Muscle of back (tissue), 13 donors: Measurements from ENCODE around the gene TMEM59. TPM values are rescaled to one million over a fixed set of nuclear protein-coding genes. Genes with fewer than 3 reads are reported as not detected.
A peak's percentile ranks its signal among the peaks of the same experiment; 100 is the strongest.
"Not testable (repeated sequence)": the region's sequence is repeated elsewhere in the genome, so short reads cannot be mapped to it uniquely, and the experiment has no call there.

Experiments
- DNase-seq, 3 donors: peaks; one replicate each; pipeline versions ENCODE4 v3.0.0 to v3.0.0-alpha.2; 2013
- long read RNA-seq, 9 donors: transcript quantifications; one replicate each; lab custom pipeline, GENCODE V29; 2026
- polyA plus RNA-seq, 10 donors: library from polyadenylated mRNA; unstranded; fragments of 120-200 nt; gene quantifications; one replicate each; pipeline ENCODE4 v1.2.1, GENCODE V29; 2013; ENCODE audit not compliant: insufficient read length in 10 of 10

Gene TMEM59, protein sequence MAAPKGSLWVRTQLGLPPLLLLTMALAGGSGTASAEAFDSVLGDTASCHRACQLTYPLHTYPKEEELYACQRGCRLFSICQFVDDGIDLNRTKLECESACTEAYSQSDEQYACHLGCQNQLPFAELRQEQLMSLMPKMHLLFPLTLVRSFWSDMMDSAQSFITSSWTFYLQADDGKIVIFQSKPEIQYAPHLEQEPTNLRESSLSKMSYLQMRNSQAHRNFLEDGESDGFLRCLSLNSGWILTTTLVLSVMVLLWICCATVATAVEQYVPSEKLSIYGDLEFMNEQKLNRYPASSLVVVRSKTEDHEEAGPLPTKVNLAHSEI
- polyA plus RNA-seq: 100 to 1,000 TPM; 140 to 172 (median 156) TPM
- long read RNA-seq, donor 1, full-length matches to known transcripts: 79 of 89 reads
- long read RNA-seq, donor 1, partial matches to known transcripts: 0 of 89 reads
- long read RNA-seq, donor 1, other reads (novel, unspliced or antisense): 10 of 89 reads
- long read RNA-seq, donor 2, full-length matches to known transcripts: 66 of 76 reads
- long read RNA-seq, donor 2, partial matches to known transcripts: 0 of 76 reads
- long read RNA-seq, donor 2, other reads (novel, unspliced or antisense): 10 of 76 reads
- long read RNA-seq, donor 3: 0 reads
- long read RNA-seq, donor 4, full-length matches to known transcripts: 93 of 98 reads
- long read RNA-seq, donor 4, partial matches to known transcripts: 0 of 98 reads
- long read RNA-seq, donor 4, other reads (novel, unspliced or antisense): 5 of 98 reads
- long read RNA-seq, donor 5, full-length matches to known transcripts: 114 of 150 reads
- long read RNA-seq, donor 5, partial matches to known transcripts: 15 of 150 reads
- long read RNA-seq, donor 5, other reads (novel, unspliced or antisense): 21 of 150 reads
- long read RNA-seq, donor 6, full-length matches to known transcripts: 72 of 81 reads
- long read RNA-seq, donor 6, partial matches to known transcripts: 0 of 81 reads
- long read RNA-seq, donor 6, other reads (novel, unspliced or antisense): 9 of 81 reads
- long read RNA-seq, donor 7, full-length matches to known transcripts: 94 of 106 reads
- long read RNA-seq, donor 7, partial matches to known transcripts: 12 of 106 reads
- long read RNA-seq, donor 7, other reads (novel, unspliced or antisense): 0 of 106 reads
- long read RNA-seq, donor 8, full-length matches to known transcripts: 74 of 100 reads
- long read RNA-seq, donor 8, partial matches to known transcripts: 6 of 100 reads
- long read RNA-seq, donor 8, other reads (novel, unspliced or antisense): 20 of 100 reads
- long read RNA-seq, donor 9, full-length matches to known transcripts: 20 of 20 reads
- long read RNA-seq, donor 9, partial matches to known transcripts: 0 of 20 reads
- long read RNA-seq, donor 9, other reads (novel, unspliced or antisense): 0 of 20 reads

DNA sequence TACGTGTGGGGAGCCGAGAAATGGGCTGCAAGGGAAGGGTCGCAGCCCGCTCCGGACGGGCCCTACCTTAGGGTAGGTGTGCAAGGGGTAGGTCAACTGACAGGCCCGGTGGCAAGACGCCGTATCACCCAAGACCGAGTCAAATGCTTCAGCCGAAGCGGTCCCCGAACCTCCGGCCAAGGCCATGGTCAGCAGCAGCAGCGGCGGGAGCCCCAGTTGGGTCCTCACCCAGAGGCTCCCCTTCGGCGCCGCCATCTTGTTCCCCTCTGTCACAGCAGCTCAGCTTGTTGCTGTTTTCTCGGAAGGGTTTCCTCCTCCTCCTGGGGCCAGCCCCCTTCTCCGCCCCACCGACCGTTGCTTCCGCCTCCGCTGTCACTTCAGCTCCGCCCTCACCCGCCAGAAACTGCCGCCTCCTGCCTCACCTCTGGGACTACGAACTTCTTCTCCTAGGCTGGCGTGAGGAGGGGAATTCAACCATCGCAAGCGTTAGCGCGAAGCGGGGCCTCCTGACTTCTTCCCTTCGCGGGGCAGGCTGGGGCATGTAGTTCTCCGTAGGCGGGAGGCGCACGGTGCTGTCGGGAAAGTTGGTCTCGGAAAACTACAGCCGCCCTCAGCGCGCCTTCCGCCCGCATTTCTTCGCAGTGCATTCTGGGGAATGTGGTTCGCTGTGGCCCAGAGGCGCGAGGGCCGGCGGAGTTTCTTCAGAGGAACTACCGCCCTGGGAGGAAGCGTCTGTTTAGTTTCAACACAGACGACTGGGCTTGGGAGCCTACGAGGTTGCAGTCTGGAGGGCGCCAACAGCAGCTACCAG is at the start of gene TMEM59, which contains the start of gene TCEANC2:
Gene TMEM59 (minus strand): TSS at position 271 of the 811 bp plus-strand sequence. CDS start 16 bp downstream, at position 255.
Gene TCEANC2 (plus strand): TSS at position 675 of the 811 bp plus-strand sequence. CDS start 815 bp downstream, outside the sequence.
- DNase-seq: peak; percentile 99 to 100 (median 99)

DNA sequence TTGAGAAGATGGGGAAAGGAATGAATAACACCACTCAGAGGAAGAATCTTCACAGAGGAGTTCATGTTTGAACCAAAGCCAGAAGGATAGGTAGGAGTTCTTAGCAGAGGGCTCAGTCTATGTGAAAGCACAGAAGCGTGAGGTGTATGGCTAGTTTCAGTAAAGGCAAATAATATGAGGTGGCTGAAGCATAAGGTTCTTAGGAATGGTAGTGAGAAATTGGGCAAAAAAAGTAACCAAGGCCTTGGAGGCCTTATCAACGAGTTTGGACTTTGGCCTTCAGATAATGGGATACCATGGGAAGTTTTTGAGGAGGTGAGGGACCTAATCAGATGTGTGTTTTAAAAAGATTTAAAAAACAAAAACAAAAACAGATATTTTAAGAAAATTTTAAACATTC is 47.5 kb upstream of the TMEM59 start:
- DNase-seq: no peak

DNA sequence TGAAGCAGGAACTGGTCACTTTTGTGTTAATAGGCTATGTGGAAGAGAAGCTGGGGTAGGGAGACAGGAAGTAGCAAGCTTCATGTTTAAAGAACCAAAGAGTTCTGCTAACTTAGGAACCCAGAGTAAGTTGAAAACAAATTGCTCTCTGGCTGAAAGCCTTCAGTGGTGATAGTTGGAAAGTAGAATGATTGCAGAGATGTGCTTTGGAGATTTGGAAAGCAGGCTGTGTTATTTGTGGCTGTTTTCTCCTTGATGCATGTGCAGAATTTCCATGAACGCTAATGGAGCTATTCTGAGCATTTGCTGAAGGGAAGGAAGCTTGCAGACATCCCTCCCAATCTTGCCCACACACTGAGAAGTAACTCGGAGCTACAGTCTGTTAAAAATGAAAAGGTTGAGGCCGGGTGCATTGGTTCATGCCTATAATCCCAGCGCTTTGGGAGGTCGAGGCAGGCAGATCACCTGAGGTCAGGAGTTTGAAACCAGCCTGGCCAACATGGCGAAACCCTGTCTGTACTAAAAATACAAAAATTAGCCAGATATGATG is 46.1 kb upstream of the TMEM59 start:
- peak in 1 of 3 donors; percentile 34 for DNase-seq

DNA sequence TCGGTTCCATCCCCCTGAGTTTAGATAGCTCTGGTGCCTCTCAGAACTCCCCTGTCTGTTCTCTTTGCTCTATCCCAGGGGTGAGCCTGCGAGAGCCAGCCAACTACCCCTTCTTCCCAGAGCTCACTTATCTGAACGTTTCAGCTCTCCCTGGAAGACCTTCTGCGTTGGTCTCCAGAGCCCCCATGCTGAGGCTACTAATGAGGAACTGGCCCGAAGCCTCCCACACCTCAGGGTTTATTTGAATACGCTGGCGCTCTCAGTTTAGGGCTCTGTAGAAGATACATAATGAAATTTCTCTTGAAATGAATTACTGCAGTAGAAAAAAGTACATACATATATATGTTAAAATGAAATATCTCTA is 43.9 kb upstream of the TMEM59 start:
- DNase-seq: no peak

DNA sequence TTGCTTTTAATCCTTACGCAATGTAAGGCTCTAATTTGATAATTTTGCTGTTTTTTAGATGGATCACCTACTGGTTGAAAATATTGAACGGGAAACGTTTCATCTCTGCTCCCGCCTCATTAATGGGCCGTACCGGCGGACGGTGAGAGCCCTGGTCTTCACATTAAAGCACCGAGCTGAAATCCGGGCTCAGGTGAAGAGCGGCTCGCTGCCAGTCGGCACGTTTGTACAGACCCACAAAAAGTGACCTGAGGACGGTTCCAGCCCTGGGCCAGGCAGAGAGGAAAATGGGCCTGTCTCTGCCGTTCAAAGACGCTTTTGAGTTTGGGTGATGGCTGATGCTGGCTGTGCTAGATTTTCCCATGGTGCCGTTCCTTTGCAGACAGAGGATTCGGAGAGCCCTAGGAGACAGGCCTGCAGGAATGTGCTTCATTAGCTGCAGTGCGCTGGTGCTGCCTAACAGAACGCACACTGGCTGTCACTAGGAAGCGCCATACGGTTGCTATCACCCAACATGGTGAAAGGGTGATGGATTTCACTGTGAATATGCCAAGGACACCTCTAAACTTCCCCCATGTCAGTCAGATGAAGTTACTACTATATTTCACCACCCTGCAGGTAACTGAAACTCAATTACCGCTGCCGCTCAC is 43.3 kb upstream of the TMEM59 start:
- no peak for DNase-seq

DNA sequence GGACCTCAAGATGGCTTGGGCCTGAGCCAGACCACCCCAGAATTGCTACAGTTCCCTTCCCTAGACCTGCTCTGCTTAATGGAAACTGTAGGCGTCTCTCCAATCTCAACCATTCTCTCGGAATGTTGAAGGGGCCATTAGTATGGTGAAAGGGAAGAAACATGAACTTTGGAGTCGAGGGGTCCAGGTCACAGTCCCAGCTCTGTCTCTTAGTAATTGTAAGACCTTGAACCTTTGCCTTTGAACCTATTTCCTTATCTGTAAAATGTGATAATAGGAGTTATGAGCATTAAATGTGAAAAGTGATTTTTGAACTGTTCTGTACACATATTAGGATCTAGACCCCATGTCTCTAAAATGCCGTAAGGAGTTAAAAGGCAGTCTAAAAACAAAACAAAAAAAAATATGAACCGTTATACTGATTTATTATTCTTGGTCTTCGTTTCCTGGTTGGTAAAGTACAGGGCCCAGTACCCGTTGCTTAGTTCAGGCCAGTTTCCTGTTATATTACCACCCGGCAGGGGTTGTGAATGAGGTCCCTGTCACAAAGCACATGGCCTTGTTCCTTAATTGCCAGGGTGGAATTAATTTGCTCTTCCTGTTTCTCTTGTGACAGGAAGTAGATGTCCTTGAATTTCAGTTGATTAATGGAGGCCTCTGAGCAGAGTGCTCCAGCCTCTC is 42.7 kb upstream of the TMEM59 start:
- DNase-seq: peak in 1 of 3 donors; percentile 5

DNA sequence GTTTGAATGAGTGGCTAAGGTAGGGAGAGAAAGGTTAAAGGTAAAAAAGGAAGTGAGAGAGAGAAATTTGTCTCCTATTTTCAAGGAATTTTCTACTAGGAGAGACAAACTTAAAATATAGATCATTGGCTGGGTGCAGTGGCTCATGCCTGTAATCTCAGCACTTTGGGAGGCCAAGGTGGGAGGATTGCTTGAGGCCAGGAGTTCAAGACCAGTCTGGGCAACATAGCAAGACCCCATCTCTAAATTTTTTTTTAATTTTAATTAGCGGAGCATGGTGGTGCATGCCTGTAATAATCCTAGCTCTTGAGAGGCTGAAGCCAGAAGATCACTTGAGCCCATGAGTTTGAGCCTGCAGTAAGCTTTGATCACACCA is 41.7 kb upstream of the TMEM59 start:
- not testable (repeated sequence) for DNase-seq

DNA sequence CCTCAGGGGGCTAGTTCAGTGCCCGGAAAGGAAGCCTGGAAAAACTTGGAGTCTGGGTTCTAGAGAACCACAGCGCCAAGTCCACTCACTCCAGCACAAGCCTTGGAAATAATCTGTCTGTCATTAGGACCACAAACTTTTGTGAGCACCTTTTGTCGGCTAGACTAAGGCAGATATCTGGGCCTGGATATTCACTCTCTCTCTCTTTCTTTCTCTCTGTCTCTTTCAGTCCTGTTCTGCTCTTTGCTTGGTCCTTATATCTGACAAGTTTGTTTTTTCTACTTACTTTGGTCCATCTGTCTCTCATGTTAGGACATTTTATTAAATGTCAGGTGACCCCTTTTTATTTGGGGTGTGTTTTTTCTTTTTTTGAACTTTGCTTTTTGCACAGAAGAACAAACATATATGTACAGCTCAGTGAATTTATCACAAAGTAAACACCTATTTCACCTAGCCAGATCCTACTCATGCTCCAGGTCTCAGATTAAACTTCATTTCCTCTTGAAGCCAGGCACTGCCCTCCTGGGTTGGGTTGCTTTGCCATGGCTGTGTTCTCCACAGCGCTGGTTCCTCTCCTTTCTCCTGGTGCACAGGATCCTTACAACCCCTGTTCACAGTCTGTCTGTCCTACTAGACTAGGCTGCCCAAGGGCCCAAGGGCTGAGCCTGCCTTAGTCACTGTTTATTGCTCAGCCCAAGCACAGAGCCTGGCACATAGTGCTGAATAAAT is 41.2 kb upstream of the TMEM59 start:
- DNase-seq: no peak

DNA sequence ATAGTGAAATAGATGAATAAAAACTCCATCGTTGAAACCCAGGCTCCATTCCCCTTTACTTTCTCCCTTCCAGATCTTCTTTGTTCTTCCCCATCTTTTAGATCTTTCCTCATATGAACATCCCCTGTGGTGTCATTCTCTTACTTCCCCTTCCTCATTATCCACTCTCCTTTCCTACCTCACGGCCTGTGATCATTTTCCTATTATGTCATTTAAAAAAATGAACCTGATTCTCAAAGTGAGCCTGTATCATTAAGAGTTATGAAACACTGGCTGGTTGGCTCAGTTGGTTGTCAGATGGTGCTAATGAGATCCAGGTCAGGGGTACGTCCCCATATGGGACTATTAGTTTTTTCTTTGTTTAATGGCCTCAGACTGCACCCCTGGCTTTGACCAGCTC is 38.7 kb upstream of the TMEM59 start:
- no peak for DNase-seq

DNA sequence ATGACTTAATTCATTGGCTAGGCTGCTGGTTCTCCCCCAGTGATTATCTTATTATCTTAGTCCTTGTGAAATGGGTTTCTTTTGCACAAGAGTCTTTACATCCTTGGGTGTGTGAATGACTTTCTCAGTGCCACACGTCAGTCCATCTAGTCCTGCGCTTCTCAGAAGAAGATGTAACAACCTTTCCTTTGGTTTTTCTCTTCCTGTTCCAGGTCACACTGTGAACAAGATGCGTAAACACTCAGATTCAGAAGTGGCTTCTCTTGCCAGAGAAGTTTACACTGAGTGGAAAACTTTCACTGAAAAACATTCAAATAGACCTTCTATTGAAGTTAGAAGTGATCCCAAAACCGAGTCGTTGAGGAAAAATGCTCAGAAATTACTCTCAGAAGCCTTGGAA is 35.4 kb upstream of the TMEM59 start:
- no peak for DNase-seq

DNA sequence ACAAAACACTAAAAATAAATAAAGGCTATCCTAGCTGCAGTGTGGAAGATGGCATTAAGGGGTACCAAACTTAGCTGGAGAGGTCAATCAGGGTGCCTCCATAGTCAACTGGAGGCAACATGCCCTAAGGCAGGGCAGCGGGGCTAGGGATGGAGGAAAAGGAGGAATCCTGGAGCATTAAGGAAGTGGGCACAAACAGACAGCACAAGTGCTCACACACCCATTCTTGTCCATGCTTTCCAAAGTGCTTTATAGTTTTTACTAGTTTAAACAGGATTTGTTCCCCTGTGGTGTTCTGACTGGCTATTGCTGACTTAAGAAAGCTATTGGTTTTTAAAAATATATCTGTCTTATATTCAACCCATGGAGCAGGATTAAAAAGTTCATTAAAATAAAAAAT is 33.8 kb upstream of the TMEM59 start:
- no peak for DNase-seq

DNA sequence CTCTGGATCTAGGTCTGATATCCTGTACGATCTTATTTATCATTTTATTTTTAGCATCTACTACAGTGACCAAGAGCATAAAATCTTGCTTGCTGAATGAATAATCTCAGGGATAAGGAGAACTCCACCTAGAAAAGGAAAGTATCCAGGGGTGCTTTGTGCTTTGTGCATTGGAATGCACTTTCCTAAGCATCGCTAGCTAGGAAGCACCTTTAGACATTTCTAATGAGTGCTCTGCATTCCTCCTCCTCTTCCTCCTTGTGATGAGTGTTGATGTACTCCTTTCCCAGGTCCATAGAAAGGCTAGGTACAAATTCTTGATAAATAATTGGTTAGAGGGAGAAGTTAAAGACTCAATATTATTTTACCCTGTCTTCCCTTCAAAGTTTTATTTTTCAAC is 31.8 kb upstream of the TMEM59 start:
- no peak for DNase-seq

DNA sequence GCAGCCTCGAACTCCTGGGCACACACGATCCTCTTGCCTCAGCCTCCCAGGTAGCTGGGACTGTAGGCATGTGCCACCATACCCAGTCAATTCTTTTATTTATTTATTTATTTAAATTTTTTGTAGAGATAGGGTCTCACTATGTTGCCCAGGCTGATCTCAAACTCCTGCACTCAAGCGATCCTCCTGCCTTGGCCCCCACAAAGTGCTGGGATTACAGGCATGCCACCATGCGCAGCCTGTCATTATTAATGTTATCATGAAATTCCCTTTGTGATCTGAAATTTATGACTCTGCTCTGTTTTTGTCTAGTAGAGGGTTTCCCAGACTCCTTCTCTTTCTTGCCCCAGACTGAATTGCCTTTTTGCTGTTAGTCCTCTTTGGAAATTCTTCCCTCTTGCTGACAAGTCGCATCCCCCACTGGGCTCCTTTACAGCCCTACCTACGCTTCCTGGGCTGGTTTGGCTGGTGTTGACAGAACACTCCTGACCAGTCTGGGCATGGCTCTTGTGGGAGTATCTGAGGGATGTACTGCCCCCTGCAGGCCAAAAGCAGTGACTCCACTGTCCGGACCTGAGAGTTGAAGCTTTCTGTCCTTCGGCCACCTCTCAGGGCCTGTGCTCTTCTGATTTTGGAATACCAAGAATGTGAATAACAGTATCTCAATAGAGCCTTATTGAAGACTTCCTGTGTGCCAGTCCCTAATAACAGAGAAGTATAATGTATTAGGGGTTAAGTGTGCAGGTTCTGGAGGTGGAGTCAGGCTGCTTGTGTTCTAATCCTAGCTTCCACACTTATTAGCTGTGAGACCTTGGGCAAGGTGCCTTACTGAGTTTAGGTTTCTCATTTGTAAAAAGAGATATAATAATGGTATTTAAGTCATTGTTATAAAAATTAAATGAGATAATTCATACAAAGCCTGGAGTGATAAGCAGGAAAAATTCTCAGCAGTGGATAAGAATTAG is 28.6 kb upstream of the TMEM59 start:
- DNase-seq: peak in 1 of 3 donors; percentile 20

DNA sequence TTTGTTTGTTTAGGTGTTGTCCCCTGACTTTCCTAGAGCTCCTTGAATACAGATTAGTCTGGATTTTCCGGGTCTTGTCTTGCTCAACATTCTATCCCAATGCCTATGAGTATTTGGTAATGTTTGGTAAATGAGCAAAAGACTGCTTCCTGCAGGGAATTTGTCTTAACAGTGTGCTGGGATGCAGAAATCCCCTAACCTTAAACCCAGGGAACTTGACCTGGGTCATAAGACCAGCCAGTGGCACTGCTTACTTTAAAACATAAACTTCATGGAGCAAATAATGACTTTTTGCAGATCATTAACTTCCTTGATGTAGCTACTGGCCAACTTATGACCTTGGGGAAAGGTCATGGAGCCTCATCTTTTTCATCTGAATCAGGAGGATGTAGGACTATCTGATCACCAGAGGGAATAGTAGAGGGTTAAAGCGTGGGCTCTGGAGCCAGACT is 27.6 kb upstream of the TMEM59 start:
- no peak for DNase-seq

DNA sequence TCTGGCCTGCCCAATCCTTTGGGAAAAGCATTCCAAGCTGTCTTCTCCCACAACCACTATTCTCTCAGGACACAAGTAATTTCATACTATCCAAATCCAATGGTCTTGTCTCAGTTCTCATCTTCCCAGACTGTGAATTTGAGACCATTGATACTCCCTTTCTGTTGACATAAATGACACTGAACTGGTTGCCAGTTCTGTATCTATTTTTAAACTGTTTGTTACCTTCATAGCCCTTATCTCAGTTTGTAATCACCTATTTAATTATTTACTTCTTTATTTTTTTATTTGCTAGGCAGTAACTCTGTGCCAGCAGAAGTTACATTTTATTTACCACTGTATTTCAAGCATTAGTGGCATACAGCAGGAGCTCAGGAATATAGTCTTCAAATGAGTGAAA is 24.4 kb upstream of the TMEM59 start:
- no peak for DNase-seq

DNA sequence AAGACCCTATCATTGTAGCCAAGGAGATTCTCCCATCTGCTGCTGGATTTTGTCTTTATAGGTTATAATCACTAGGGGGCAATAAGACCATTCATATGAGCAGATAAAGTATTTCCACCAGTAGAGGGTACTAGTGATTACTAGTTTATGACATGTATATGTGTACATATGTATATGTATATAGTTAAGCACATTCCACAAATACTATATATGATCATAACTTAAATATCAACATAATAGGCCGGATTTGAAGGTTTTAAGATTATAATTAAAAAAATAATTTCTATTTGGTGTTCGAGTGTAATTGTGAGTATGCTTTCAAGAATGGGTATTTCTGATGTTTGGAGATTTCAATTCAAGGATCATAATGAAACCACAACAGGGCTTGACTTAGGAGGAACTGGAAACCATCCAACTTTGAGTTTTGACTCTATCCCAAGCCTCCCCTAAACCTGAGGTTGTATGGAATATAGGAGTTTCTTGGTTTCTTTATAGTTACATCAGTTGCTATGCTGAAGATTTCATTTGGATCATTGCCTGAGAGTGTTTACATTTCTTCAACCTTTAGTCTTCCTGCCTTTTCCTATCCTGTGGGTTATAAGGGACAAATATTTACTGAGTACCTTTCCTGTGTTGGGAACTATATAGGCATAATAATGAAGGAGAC is 17.3 kb upstream of the TMEM59 start:
- DNase-seq: peak; percentile 53 to 69 (median 53)

DNA sequence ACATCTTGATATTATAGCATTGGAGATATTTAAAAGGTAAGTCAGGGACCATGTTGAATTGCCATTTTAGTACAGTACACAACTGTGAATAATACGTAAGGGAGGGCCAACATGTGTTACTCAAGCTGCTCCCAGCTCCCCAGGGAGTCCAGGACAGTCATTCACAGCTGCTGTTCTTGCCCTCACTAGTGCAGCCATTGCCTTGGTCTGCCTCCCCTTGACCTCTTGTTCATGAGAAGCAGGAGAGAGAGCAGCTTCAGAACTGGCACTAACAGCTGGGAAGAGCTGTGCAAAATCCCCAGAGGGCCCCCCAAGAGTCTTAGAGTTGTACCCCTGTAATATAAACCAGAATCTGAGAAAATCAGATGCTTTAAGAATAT is 16.8 kb upstream of the TMEM59 start:
- peak in 2 of 3 donors; percentile 11 to 13 for DNase-seq
